ENCODE results near the gene CUX1. TPM values are rescaled to one million over a fixed set of nuclear protein-coding genes. Genes with fewer than 3 reads are reported as not detected.
A peak's percentile ranks its signal among the peaks of the same experiment; 100 is the strongest.

CUX1 gene
- total RNA-seq, 1 experiment from 2014 or later, result 53.5 TPM

- H2BK12ac ChIP-seq (ENCODE audit: insufficient read length, low read depth, low read length), result no peak overlapping the region
- H2BK120ac ChIP-seq (ENCODE audit: low read depth, low read length, poor library complexity, severe bottlenecking), result no peak overlapping the region
- no peak for TF ChIP-seq CTCF (conservative IDR thresholded peaks at IDR 0.05)
- H3K9me3 ChIP-seq (ENCODE audit: control insufficient read depth, low read depth, low read length), result no peaks in the 10 kb centered on the region
- no peaks in the 10 kb centered on the region for H3K79me1 ChIP-seq (ENCODE audit: insufficient read depth, low read depth, low read length, poor library complexity, severe bottlenecking)
- peaks cover 43 to 52% of the 10 kb centered on the region in 2 experiments for H3K4me1 Mint-ChIP-seq
- H3K18ac ChIP-seq (ENCODE audit: insufficient read length, low read depth, low read length), result no peak overlapping the region
- no peaks in the 10 kb centered on the region for H4K20me1 ChIP-seq (ENCODE audit: control insufficient read depth, insufficient read depth, insufficient read length)
- no peak overlapping the region for H3K27ac ChIP-seq (ENCODE audit: insufficient read length, low read depth, low read length)
- H3K23ac ChIP-seq (ENCODE audit: insufficient read length, low read depth, low read length), result no peak overlapping the region
- H3K36me3 Mint-ChIP-seq (ENCODE audit: insufficient read depth in 1 of 3, low read depth in 3 of 3), result peaks cover 2 to 11% (median 5%) of the 10 kb centered on the region in 3 experiments; a peak in 5 of 7 replicates
- no peak overlapping the region for H3K14ac ChIP-seq (ENCODE audit: insufficient read depth, low read length)
- WGBS (ENCODE audit: extremely low coverage, insufficient read length, low lambda C conversion rate), result no CpG with 5 or more reads among the region's 14 CpGs
- H3K4ac ChIP-seq (ENCODE audit: low read depth, low read length), result no peak overlapping the region
- H3K9ac ChIP-seq (ENCODE audit: extremely low read depth, insufficient read length, low read length), result no peak overlapping the region
- H3K4me3 Mint-ChIP-seq, result no peak overlapping the region
- H2BK5ac ChIP-seq (ENCODE audit: insufficient read length, low read length), result no peak overlapping the region
- H3K4me1 ChIP-seq (ENCODE audit: insufficient read depth, low read length), result peaks cover 7% of the 10 kb centered on the region; the same call in 1 of the 2 replicates
- H4K91ac ChIP-seq (ENCODE audit: insufficient read length, low read depth, low read length), result no peak overlapping the region
- H3K56ac ChIP-seq (ENCODE audit: insufficient read length, low read depth, low read length), result no peak overlapping the region
- no peak overlapping the region for H3K4me2 ChIP-seq (ENCODE audit: insufficient read depth, insufficient read length, low read length)
- no peak overlapping the region for H2AK5ac ChIP-seq (ENCODE audit: insufficient read length, low read length)
- no peaks in the 10 kb centered on the region for H3K79me2 ChIP-seq (ENCODE audit: insufficient read depth, low read length)
- no peak overlapping the region for H4K8ac ChIP-seq (replicated peaks; ENCODE audit: insufficient read length, low read depth, low read length)
- no peak overlapping the region for H2AFZ ChIP-seq (ENCODE audit: low read length)
- H3T11ph ChIP-seq (ENCODE audit: low read length), result no peak overlapping the region
- H3K27ac Mint-ChIP-seq, result peak overlapping the region in 1 of 3 experiments; percentile 11; a peak in 3 of 7 replicates
- no peaks in the 10 kb centered on the region for H3K23me2 ChIP-seq (ENCODE audit: insufficient read length, low read depth, low read length, poor library complexity, severe bottlenecking)
- H4K5ac ChIP-seq (ENCODE audit: insufficient read length, low read depth, low read length), result no peak overlapping the region
- H3K9me3 Mint-ChIP-seq, result no peaks in the 10 kb centered on the region; a peak in 1 of 5 replicates
- no peak overlapping the region for H2BK15ac ChIP-seq (ENCODE audit: low read depth, low read length)
- no peaks in the 10 kb centered on the region for H3K27me3 Mint-ChIP-seq (ENCODE audit: low read depth)
- no peaks in the 10 kb centered on the region; the same call in 1 of the 2 replicates for H3K27me3 ChIP-seq (ENCODE audit: insufficient read depth, low read length)
- H2BK20ac ChIP-seq (ENCODE audit: low read depth, low read length, poor library complexity, severe bottlenecking), result no peak overlapping the region
- no peak for DNase-seq
These were observed 276.3 kb downstream of the CUX1 start for GRCh38 chr7:102093599-102094315.

Data from H9 (cell line).